SK-N-SH treated with all-trans-retinoic acid at 6 μM for 48 hours (cell line): ENCODE measurements around the gene ZACN.

ENCODE experiments used
- ARNTL ChIP-seq: fragments of 450-650 bp; formaldehyde crosslinking; IDR thresholded peaks from 2 replicates; pipeline ENCODE4 v1.5.0; 2020; ENCODE audit warnings: low read depth, mild to moderate bottlenecking, moderate library complexity, borderline replicate concordance
- PATZ1 ChIP-seq: fragments of 250-450 bp; sonication (Bioruptor Pico); IDR thresholded peaks from 2 replicates; pipeline ENCODE4 v1.8.0; 2020; ENCODE audit warnings: mild to moderate bottlenecking, moderate library complexity, borderline replicate concordance
- RARB ChIP-seq: fragments of 250-450 bp; sonication (Bioruptor Pico); IDR thresholded peaks from 2 replicates; pipeline ENCODE4 v1.8.0; 2021; ENCODE audit warnings: mild to moderate bottlenecking, moderate library complexity
- TCF4 ChIP-seq: fragments of 250-450 bp; sonication (Bioruptor Pico); IDR thresholded peaks from 2 replicates; pipeline ENCODE4 v1.8.0; 2021; ENCODE audit warnings: mild to moderate bottlenecking, moderate library complexity, borderline replicate concordance
- ZNF565 ChIP-seq: fragments of 450-650 bp; formaldehyde crosslinking; conservative IDR thresholded peaks from 2 replicates; pipeline ENCODE4 v1.5.0; 2020; ENCODE audit warnings: low read depth, mild to moderate bottlenecking, moderate library complexity
- ZNF8 ChIP-seq: fragments of 450-650 bp; formaldehyde crosslinking; IDR thresholded peaks from 2 replicates; pipeline ENCODE4 v1.5.0; 2020; ENCODE audit warnings: mild to moderate bottlenecking, moderate library complexity
- TF ChIP-seq, protein P1 (sequence below): fragments of 250-450 bp; sonication (Bioruptor Pico); IDR thresholded peaks from 2 replicates; pipeline ENCODE4 v1.5.1; 2021; ENCODE audit warnings: mild to moderate bottlenecking, moderate library complexity

DNA sequence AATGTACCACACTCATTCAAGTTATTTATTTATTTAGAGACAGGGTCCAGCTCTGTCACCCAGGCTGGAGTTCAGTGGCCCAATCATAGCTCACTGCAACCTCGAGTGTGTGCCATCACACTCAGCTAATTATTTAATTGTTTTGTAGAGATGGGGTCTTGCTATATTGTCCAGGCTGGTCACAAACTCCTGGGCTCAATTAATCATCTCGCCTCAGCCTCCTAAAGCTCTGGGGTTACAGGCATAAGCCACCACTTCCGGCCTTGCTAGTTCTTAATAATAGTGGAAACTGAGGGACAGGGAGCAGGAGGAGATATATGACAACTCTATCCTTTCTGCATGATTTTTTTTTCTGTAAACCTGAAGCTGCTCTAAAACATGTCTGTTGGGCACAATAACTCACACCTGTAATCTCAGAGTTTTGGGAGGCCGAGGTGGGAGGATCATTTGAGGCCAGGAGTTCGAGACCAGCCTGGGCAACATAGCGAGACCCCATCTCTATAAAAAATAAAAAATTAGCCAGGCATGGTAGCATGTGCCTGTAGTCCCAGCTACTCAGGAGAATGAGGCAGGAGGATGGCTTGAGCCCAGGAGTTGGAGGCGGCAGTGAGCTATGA, 36.3 kb downstream of the ZACN start:
- no peak for TF ChIP-seq PATZ1 (CRISPR knock-in tag)
- no peak for TF ChIP-seq ZNF8
- TF ChIP-seq TCF4 (CRISPR knock-in tag): no peak
- no peak for TF ChIP-seq RARB (CRISPR knock-in tag)
- TF ChIP-seq ZNF565 (CRISPR knock-in tag): no peak
- TF ChIP-seq, protein P1, sequence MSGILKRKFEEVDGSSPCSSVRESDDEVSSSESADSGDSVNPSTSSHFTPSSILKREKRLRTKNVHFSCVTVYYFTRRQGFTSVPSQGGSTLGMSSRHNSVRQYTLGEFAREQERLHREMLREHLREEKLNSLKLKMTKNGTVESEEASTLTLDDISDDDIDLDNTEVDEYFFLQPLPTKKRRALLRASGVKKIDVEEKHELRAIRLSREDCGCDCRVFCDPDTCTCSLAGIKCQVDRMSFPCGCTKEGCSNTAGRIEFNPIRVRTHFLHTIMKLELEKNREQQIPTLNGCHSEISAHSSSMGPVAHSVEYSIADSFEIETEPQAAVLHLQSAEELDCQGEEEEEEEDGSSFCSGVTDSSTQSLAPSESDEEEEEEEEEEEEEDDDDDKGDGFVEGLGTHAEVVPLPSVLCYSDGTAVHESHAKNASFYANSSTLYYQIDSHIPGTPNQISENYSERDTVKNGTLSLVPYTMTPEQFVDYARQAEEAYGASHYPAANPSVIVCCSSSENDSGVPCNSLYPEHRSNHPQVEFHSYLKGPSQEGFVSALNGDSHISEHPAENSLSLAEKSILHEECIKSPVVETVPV (CRISPR knock-in tag): no peak
- TF ChIP-seq ARNTL (CRISPR knock-in tag): no peak
